ENCODE measurements around the gene LAMA2.

DNA sequence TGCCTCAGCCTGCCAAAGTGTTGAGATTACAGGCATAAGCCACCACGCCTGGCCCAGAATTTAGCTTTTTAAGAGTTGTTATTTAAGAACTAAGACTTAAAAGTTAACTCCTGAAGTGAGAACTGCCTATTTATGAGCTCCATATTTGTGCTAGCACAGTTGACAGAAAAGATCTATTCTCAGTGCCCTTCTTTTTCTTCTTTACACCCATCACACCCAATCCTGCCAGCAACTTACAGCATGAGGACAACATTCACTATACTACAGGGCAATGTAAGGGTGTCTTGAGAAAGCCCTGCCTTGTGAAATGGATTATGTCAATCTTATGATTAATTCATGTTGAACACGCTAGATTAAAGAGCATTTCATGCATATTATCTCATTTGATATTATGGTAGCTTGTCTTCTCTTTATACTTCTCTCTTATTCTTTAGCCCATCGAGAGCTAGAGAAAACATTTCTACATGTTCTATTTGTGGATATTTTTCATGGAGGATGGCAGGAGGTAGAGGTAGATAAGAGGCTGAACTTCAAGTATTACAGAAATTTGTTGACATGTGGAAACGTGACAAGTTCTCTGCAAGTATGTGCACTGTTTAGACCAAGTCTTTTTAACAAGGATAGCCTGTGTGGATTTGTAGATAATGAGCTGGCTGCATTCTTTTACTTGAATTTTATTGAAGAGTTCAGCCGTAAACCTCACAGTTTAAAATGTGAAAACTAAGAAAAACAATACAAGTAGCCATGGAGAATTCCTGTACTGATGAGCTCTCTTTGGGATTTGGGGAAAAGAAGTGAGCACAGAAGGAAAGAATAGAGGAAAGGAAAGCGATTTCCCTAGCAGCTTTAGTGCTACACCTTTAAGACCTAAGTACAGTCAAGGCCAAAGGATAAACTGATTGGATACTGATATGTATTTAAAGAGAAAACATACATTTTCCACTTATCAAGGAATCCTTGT lies 614.8 kb downstream of the LAMA2 start:
- no peak for TF ChIP-seq POLR2A (IDR thresholded peaks at IDR 0.05)
- TF ChIP-seq CTCF (IDR thresholded peaks at IDR 0.05): no peak

Measured in suprapubic skin (tissue), 3 donors.